Coronary artery (tissue), 2 donors: ENCODE results near the gene CALM3.

Source experiments
- DNase-seq: peaks from one replicate; pipeline ENCODE4 v3.0.0-alpha.2; 2017; ENCODE audit warnings: low spot score
- H3K27ac ChIP-seq, 2 donors: fragments of 200-600 bp; sonication (generic); one replicate each; pipeline ENCODE4 v1.5.1; 2016 to 2019
- H3K4me3 ChIP-seq: fragments of 200-600 bp; sonication (generic); 2 replicates; pipeline ENCODE4 v1.5.1; 2016; ENCODE audit warnings: mild to moderate bottlenecking, moderate library complexity
- TF ChIP-seq, protein P1 (sequence below): fragments of 200-600 bp; sonication (generic); IDR thresholded peaks from one replicate; pipeline ENCODE4 v1.5.1; 2019; ENCODE audit warnings: antibody characterized with exemption

CALM3 gene

DNA sequence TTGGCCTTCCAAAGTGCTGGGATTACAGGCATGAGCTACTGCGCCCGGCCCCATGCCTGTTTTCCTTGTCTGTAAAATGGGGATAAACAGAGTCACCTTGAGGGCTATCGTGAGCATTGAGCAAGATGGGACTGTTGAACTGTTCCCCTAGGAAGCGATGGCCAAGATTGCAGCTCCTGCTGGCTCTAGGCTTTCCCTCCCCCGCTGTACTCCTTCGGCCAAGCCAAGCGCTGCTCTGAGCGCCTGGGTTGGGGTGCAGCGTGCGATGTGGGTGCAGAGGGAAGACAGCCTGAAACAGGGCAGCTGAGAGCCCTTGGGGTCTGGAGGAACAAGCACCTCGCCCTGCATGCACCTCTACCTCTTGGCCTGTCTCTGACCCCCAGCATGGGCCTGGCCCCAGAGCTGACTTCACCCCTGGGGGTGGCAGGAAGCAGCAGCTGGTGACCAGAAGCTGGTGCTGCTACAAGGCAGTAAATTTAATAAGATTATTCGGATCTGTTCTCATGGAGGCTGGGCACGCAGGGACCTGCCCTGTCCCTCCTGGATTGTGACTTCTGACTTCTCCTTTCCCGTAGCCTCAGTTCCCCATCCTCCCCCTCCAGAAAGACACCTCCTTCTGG lies 29.6 kb downstream of the CALM3 start:
- DNase-seq: no peak
- peak overlapping the region in 1 of 2 donors; percentile 58 for H3K27ac ChIP-seq
- no peak overlapping the region for H3K4me3 ChIP-seq
- TF ChIP-seq, protein P1, sequence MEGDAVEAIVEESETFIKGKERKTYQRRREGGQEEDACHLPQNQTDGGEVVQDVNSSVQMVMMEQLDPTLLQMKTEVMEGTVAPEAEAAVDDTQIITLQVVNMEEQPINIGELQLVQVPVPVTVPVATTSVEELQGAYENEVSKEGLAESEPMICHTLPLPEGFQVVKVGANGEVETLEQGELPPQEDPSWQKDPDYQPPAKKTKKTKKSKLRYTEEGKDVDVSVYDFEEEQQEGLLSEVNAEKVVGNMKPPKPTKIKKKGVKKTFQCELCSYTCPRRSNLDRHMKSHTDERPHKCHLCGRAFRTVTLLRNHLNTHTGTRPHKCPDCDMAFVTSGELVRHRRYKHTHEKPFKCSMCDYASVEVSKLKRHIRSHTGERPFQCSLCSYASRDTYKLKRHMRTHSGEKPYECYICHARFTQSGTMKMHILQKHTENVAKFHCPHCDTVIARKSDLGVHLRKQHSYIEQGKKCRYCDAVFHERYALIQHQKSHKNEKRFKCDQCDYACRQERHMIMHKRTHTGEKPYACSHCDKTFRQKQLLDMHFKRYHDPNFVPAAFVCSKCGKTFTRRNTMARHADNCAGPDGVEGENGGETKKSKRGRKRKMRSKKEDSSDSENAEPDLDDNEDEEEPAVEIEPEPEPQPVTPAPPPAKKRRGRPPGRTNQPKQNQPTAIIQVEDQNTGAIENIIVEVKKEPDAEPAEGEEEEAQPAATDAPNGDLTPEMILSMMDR: no peak

DNA sequence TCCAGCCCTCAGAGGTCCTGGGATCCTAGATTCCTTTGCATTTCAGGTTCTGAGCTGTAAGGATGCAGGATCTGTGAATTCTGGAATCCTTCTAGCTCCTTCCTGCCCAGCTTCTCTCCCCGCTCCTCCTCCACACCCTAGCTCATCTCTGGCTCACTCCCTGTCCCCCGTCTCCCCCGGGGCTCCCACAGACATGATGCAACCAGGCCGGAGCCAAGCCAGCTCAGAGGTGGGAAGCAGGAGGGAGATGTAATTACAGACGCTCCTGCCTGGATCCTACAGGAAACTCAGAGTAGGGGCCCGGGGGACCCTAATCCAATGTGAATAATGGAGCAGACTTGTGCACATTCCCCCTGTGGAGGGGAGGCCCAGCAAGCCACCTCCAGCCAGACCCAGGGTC lies 30.4 kb downstream of the CALM3 start:
- peak overlapping the region in 1 of 2 donors; percentile 58 for H3K27ac ChIP-seq
- TF ChIP-seq, protein P1: no peak
- no peak for DNase-seq

DNA sequence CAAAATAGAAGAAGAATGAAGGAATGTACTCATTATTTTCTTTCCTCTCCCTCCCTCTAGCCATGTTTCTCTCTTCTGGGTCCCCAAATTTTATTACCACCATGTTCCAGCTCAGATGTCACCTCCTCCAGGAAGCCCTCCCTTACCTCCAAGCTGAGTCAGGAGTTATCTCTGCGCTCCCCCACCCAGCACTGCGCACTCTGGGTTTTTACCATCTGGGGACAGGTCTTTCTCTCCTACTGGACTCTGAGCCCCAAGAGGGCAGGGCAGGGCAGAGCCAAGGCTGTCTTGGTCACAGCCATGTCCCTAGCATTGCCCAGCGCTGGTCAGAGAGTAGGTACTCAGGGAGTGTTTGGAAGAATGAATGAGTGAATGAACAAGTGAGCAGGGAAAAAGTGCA lies 32.0 kb downstream of the CALM3 start:
- TF ChIP-seq, protein P1: no peak
- DNase-seq: no peak
- no peak overlapping the region for H3K4me3 ChIP-seq
- peak overlapping the region in 1 of 2 donors; percentile 65 for H3K27ac ChIP-seq

More for the DNA sequence above, 30.4 kb downstream of the CALM3 start:
- no peak overlapping the region for H3K4me3 ChIP-seq

DNA sequence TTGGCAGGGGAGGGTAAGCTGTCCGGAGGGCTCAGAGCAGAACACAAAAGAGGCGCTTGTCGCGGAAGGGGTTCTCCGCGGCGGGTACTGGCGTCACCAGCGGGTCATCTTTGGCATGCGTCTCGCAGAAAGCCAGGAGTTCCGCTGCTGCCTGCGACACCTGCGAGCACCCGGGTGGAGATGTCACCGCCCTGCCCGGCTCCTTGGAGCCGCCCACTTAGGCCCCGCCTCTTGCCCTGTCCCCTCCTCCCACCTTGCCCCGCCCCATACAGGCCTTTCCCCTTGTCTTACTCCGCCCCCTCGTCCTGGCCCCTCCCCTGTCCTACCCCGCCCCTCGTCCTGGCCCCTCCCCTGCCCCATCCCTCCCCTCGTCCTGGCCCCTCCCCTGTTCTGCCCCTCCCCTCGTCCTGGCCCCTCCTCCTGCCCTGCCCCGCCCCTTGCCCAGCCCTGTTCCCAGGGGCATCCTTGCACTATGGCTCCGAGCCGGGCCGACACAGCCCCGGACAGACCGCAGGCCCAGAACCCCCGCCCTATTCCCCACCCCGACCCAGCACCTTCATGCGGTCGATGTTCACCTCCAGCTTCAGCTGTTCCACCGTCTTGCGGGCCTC lies 33.0 kb downstream of the CALM3 start:
- Histone ChIP-seq H3K27ac (peak overlapping the region in 1 of 2 donors; percentile 65), H3K4me3 (peak overlapping the region; percentile 71)
- peak; percentile 92 for DNase-seq
- TF ChIP-seq, protein P1: no peak

DNA sequence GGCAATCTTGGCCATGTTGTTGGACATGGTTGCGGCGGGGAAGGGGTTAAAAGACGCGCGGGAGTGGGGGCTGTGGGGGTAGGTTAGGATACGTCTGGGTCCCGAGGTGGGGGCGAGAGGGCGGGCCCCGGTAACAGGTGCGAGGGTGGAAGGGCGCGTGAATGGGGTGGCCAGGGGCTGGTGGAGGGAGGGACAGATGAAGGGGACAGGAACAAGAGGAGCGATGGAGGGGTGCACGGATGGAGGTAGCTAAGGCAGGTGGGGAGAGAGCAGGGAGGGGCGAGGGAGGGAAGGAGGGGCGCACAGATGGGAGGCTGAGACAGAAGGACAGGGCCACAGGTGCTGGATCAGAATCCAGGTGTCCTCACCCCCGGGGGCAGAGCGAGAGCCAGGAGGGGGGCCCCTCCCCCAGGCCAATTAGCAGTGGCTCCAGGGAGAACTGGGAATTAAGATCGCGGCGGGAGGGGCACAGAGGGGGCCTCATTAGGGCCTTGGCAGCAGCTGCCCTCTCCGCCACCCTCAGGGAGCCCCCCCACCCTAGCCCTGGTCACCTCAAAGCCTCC lies 33.6 kb downstream of the CALM3 start:
- TF ChIP-seq, protein P1: no peak
- no peak for DNase-seq
- peak overlapping the region; percentile 71 for H3K4me3 ChIP-seq
- peak overlapping the region in 1 of 2 donors; percentile 65 for H3K27ac ChIP-seq

DNA sequence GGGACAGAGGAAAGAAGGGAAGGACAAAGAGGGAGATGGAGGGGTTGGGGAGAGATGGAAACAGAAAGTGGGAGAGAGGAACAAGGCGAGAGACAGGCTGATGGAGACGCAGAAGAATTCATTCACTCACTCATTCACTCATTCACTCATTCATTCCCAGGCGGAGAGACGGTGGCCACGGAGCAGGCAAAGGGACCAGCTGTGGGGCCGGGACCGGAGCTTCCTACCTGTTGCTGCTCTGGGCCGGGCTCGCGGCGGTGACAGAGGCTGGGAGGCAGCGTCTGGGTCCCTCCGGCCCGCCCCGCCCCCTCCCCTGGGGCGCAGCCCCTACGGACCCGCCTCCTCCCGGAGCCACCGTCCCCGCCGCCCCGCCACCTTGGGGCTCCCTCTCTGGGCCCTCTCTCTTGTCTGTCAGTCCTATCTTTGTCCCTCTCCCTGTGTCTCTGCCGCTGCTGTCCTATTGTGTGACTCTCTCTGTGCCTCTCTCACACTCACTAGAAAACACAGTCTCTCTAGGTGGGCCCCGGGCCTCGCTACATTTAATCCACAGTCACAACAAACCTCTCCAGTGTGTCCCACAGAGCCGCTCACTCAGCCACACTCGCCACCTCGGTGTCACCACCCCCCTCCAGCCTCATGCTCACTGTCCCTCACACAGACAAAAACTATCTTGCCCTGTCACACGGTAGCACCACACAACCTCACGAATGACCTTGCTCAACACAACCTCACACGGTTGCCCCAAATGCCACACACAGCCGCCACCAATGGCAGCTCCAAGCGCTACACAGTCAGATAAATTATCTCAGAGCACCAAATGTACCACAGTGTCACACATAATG lies 35.0 kb downstream of the CALM3 start, which contains the start of gene GNG8:
Gene GNG8, minus strand, starts transcription at position 283 of the 842 bp plus-strand sequence. CDS start 1,520 bp downstream, outside the sequence.
- no peak for DNase-seq
- H3K4me3 ChIP-seq: peak within 1 kb of the TSS; percentile 71

More for the DNA sequence above, 35.0 kb downstream of the CALM3 start, which contains the start of gene GNG8:
- peak within 1 kb of the TSS in 1 of 2 donors; percentile 65 for H3K27ac ChIP-seq
- TF ChIP-seq, protein P1: no peak
